Measurements from ENCODE around the gene AFF3.

Gene AFF3

DNA sequence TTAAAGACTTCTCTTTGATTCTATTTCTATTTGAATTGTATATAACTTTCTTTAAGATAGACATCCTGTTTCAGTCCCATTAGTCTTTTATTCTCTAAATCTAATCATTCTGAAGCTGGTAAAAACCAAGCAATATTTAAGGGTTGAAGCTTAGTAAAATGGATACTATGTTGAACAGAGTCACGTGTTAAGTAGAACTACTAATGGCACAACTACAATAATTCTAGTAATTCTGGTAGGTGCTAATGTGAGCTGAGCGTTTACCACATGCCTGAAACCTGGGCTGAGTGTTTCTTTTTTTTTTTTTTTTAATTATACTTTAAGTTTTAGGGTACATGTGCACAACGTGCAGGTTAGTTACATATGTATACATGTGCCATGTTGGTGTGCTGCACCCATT is 8.9 kb upstream of the AFF3 start:
- no peak for DNase-seq (ENCODE audit: low read depth in 1 of 2, low spot score in 1 of 2)

DNA sequence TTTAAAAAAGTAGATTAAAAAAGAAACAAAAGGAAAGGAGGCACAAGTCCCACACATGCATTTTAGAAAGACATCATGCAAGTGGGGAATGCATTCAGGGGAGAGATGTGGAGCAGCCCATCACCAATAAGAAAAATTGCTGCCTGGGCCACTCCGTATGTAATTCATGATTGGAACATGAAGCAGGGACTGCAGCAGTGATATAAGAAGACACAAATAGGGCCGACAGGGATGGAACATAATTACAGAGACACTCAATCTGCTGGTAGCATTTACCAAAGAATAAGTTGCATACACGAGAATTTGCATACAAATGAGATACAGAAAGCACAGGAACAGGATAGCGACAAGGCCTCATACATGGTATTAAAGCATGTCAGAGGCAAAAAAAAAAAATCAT is 6.5 kb upstream of the AFF3 start:
- no peak for DNase-seq (ENCODE audit: low read depth in 1 of 2, low spot score in 1 of 2)

DNA sequence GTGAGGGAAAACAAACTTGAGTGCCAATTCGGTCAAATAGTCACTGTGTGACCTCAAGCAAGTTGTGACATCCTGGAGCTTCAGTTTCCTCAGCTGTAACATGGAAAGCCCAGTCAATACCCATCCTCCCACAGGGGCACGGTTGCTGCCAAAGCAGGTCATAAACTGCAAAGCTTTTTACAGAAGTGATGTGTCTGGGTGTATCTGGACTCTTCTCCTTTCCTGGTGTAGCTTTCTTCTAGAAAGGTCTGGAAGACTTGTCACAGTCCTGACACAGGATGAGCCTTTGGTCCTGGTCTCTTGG is 4.2 kb upstream of the AFF3 start:
- DNase-seq (ENCODE audit: low read depth in 1 of 2, low spot score in 1 of 2): no peak

DNA sequence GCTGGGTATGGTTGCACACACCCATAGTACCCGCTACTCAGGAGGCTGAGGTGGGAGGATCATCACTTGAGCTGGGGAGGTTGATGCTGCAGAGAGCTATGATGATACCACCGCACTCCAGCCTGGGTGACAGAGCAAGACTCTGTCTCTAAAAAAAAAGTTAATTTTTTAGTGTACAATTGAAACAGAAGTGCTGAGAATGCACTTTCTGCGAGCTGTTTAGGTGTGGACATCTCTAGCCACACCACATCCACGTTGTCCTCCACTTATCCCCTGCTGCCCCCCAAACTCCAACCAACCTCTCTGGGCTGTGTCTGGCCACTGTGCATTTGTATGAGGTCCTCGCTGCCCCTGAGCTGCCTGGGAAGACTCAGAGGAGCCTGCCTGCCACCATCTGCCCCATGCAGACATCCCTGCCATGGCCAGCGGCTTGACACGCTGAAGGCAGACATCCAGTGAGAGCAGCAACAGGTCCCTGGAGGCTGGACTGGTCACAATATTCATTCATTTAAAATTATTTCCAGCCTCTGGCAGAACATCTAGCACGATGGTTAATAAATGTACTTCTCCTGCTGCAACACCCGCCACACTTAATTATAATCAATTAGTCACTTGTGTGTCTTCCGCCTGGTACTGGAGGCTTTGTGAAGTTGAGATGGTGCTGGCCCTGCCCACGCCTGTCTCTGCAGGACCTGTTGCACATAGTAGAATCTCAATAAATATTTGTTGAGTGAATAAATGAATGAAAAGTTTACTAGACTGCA is 3.7 kb upstream of the AFF3 start:
- DNase-seq (ENCODE audit: low read depth in 1 of 2, low spot score in 1 of 2): no peak

GRCh38 chr2:100143286-100143685 is 896 bp upstream of the AFF3 start:
- DNase-seq (ENCODE audit: low read depth in 1 of 2, low spot score in 1 of 2): no peak

GRCh38 chr2:100141906-100142305 is 484 bp downstream of the AFF3 start:
- DNase-seq (ENCODE audit: low read depth in 1 of 2, low spot score in 1 of 2): no peak

- DNase-seq (ENCODE audit: low read depth in 1 of 2, low spot score in 1 of 2): no peak
Observed at GRCh38 chr2:100140582-100140981, 1.8 kb downstream of the AFF3 start.

DNA sequence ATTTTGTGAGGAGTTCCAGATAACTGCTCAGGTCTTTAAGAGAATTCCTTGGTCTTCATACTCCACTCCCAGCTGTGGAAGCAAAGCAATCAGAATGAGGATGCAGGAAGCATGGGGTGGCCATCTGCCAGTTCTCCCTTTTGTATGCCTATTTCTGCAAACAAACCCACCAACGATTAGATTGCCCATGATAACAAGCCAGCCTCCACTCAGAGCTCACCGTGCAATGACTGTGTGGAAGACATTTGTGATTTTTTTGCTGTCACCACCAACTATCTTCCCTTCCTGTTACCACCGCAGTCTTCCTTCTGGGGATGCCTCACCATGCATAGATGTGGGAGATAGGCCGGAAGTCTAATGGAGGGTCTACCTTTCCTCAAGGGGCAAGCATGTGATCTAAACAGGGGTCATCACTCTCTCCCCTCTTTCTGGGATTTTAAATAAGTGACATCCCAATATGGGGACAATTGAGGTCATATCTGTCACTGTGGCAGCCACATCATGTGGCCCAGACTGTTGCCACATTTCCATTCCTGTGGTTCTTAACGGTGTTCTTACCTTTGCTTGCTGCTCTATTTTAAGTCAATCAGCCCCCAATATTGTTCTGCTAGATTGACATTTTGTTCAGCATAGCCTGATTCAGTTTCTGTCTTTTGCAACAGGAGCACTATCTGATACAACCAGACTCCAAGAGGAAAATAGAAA is 4.4 kb downstream of the AFF3 start:
- no peak for DNase-seq (ENCODE audit: low read depth in 1 of 2, low spot score in 1 of 2)

DNA sequence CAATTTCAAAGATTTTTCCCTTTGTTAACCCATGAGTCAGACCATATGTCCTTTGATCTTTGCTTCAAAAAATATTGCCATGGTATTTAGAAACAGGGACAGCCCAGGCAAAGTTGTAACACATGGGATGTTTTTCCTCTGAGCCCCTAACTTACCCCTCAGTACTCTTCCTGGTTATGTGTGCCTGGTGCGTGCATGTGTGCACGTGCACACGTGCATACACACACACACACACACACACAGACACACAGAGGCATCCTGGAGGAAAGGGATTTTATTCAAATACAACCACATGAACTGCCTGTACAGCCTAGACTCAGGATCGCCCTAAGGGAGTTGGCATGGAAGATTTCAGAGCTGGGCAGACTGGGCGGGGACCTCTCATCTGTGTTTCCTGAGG is 5.1 kb downstream of the AFF3 start:
- no peak for DNase-seq (ENCODE audit: low read depth in 1 of 2, low spot score in 1 of 2)

GRCh38 chr2:100136310-100136709 is 6.1 kb downstream of the AFF3 start:
- DNase-seq (ENCODE audit: low read depth in 1 of 2, low spot score in 1 of 2): no peak

GRCh38 chr2:100135415-100135814 is 7.0 kb downstream of the AFF3 start:
- no peak for DNase-seq (ENCODE audit: low read depth in 1 of 2, low spot score in 1 of 2)

GRCh38 chr2:100130595-100131391 is 11.6 kb downstream of the AFF3 start:
- DNase-seq (ENCODE audit: low read depth in 1 of 2, low spot score in 1 of 2): no peak

DNA sequence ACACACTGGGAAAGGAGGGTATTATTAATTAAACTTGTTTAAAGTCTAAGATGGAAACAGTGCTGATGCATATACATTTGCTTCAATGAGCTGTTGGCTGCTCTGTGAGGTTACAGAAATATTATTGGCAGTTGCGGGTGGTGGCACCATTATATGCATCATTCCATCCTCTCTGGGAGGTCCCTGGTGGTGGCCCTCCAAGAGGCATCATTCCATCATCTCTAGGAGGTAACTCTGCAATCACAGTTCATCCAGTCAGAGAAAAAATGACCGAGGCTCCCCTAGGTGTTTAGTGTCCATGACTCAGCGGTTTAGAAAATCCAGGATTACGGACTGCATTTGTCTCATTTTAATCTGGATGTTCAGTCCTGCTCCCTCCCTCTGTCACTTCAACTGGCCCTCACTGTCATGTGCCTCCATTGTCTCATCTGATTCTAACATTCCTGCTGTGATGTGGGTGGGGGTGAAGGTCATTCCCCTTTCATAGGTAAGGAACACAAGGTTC is 15.4 kb downstream of the AFF3 start:
- no peak for DNase-seq (ENCODE audit: low read depth in 1 of 2, low spot score in 1 of 2)

DNA sequence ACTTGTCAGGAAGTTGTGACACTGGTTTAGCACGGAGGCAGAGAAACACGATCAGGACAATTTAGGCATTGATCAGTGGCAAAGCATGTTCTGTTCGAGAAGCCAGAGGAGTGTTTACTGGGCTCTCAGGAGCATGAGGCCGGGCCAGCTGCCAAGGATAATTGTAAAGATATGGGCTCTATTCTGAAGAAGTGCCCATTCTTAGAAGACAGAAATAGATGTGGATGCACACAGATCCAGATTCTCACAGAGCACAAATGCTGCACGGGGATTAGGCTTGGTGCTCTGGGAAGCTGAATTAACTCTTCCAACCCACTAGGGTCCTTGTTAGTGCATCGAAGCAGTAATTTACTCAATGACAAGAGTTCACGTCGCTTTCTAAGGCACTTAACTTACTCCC is 16.2 kb downstream of the AFF3 start:
- no peak for DNase-seq (ENCODE audit: low read depth in 1 of 2, low spot score in 1 of 2)

GRCh38 chr2:100125626-100126025 is 16.8 kb downstream of the AFF3 start:
- no peak for DNase-seq (ENCODE audit: low read depth in 1 of 2, low spot score in 1 of 2)

GRCh38 chr2:100124761-100125160 is 17.6 kb downstream of the AFF3 start:
- no peak for DNase-seq (ENCODE audit: low read depth in 1 of 2, low spot score in 1 of 2)

DNA sequence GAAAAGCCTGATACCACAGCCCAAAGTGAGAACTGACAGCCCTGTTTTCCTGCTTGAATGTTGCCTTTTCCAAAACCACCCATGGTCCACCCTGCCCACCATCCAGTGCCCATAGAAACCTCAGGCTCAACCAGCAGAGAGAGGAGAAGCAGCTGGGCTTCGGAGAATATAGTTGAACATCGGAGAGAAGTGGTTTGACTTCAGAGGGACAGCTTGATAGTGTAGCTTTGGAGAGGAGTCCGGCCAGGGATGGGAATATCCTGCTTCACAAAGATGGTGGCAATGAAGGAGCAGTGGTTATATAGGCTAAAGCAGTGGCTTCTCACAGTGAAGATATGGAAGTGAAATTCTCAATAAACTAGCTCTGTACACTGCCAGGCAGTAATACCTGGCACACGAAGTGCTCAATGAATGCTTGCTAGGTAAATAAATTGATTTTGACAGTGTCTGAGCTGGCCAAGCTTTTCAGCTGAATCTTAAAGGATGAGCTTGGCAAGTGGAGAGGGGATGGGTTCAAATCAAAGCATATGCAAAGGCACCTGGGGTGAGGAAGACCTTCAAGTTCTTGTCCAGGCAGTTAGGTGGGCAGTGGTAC is 21.2 kb downstream of the AFF3 start:
- DNase-seq (ENCODE audit: low read depth in 1 of 2, low spot score in 1 of 2): no peak

GRCh38 chr2:100119235-100119634 is 23.2 kb downstream of the AFF3 start:
- no peak for DNase-seq (ENCODE audit: low read depth in 1 of 2, low spot score in 1 of 2)

GRCh38 chr2:100113990-100114433 is 28.4 kb downstream of the AFF3 start:
- no peak for DNase-seq (ENCODE audit: low read depth in 1 of 2, low spot score in 1 of 2)

GRCh38 chr2:100110614-100111000 is 31.8 kb downstream of the AFF3 start:
- DNase-seq (ENCODE audit: low read depth in 1 of 2, low spot score in 1 of 2): no peak

DNA sequence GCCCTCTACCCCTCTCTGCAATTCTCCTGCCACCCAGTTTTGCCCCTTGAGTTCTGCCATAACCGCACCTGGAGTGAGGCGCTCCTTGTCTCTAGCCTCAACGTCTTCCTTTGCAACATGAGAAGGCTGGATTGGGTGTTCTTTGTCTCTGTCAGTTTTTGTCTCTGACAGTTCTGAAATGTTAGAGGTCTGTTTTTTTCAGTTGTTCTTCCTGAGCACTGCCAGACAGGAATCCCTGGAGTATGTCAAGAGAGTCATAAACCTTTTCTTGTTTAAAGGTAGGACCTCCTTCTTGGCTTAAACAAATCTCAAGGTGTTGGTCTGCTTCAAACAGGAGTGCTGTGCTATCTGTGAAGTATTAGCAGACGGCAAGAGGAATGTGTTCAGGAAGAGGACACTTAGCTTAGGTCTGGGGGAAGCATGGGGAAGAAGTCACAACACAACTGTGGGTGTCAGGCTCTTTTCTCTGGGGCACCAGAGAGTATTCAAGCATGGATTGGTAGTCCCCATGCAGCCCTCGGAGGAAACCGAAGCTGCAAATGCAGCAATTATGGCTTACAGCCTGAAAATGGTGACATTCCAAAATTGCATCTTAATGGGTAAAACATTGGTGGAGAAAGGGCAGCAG is 32.3 kb downstream of the AFF3 start:
- no peak for DNase-seq (ENCODE audit: low read depth in 1 of 2, low spot score in 1 of 2)

All from activated CD4-positive, alpha-beta T cell treated with anti-CD3 and anti-CD28 coated beads, Interleukin-2, amount 50 U/mL, for 24 hours (primary cell).